Measurements from ENCODE around the gene GNAS-AS1. TPM values are rescaled to one million over a fixed set of nuclear protein-coding genes. Genes with fewer than 3 reads are reported as not detected.

GNAS-AS1 gene
- total RNA-seq, 1 experiment from 2014 or later = 4.0 TPM

- no peak overlapping the region for H3K4me2 ChIP-seq (ENCODE audit: low read depth, low read length, poor library complexity, severe bottlenecking)
- H3K27me3 ChIP-seq (ENCODE audit: low read length) = no peaks in the 10 kb centered on the region
- no peaks in the 10 kb centered on the region for H3K4me1 ChIP-seq (ENCODE audit: low read length)
- no peaks in the 10 kb centered on the region for H3K79me2 ChIP-seq (ENCODE audit: low read length)
- no peak overlapping the region for H3K4me3 ChIP-seq (ENCODE audit: low read length)
- no peaks in the 10 kb centered on the region for H3K9me2 ChIP-seq (replicated peaks; ENCODE audit: insufficient read depth, low read length)
- H3K9me3 ChIP-seq (ENCODE audit: low read length) = no peaks in the 10 kb centered on the region
- H4K20me1 ChIP-seq (ENCODE audit: insufficient read depth, low read depth, low read length) = no peaks in the 10 kb centered on the region
- no peaks in the 10 kb centered on the region for H3K36me3 ChIP-seq (ENCODE audit: insufficient read depth, low read length)
- DNase-seq = peak; percentile 55
- H2AFZ ChIP-seq (ENCODE audit: low read length) = no peak overlapping the region
- no peak overlapping the region for H3K27ac ChIP-seq (ENCODE audit: low read length)
- H3K9ac ChIP-seq (ENCODE audit: low read length) = no peak overlapping the region
These were observed 30.5 kb upstream of the GNAS-AS1 start for GRCh38 chr20:58880994-58881752.

GRCh38 chr20:58880441-58880840, 29.7 kb upstream of the GNAS-AS1 start:
- Histone ChIP-seq H3K27me3 (ENCODE audit: low read length) (no peaks in the 10 kb centered on the region), H3K27ac (ENCODE audit: low read length) (no peak overlapping the region), H3K4me1 (ENCODE audit: low read length) (no peaks in the 10 kb centered on the region), H3K9ac (ENCODE audit: low read length) (no peak overlapping the region), H3K9me2 (replicated peaks; ENCODE audit: insufficient read depth, low read length) (no peaks in the 10 kb centered on the region), H4K20me1 (ENCODE audit: insufficient read depth, low read depth, low read length) (no peaks in the 10 kb centered on the region), H3K79me2 (ENCODE audit: low read length) (no peaks in the 10 kb centered on the region), H3K9me3 (ENCODE audit: low read length) (no peaks in the 10 kb centered on the region), H3K36me3 (ENCODE audit: insufficient read depth, low read length) (no peaks in the 10 kb centered on the region), H3K4me2 (ENCODE audit: low read depth, low read length, poor library complexity, severe bottlenecking) (no peak overlapping the region), H3K4me3 (ENCODE audit: low read length) (no peak overlapping the region), H2AFZ (ENCODE audit: low read length) (no peak overlapping the region)
- DNase-seq = no peak

GRCh38 chr20:58878399-58878798, 27.7 kb upstream of the GNAS-AS1 start:
- DNase-seq = no peak
- no peak overlapping the region for H3K9ac ChIP-seq (ENCODE audit: low read length)

DNA sequence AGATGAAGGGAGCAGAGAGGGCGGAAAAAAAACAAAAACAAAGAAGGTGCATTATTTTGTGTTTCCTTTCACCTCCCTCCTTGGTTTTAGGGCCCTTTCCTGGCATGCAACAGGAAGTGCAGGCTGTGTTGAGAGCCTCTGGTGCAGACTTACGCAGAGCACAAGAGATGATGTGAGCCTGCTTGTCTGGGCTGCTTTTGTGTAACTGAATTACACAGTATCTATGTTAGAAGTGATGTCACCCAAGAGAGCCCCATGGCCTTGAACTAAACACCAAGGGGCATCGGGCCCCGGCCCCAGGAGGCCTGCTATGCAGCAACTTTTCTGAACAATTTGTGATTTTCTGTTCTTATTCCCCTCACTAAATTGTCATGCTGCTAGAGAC, 27.3 kb upstream of the GNAS-AS1 start:
- Histone ChIP-seq H3K9me2 (replicated peaks; ENCODE audit: insufficient read depth, low read length) (no peaks in the 10 kb centered on the region), H3K4me1 (ENCODE audit: low read length) (no peaks in the 10 kb centered on the region), H3K4me3 (ENCODE audit: low read length) (no peak overlapping the region), H3K9me3 (ENCODE audit: low read length) (no peaks in the 10 kb centered on the region), H3K9ac (ENCODE audit: low read length) (no peak overlapping the region), H3K27me3 (ENCODE audit: low read length) (no peaks in the 10 kb centered on the region), H3K4me2 (ENCODE audit: low read depth, low read length, poor library complexity, severe bottlenecking) (no peak overlapping the region), H3K27ac (ENCODE audit: low read length) (no peak overlapping the region), H2AFZ (ENCODE audit: low read length) (no peak overlapping the region), H3K79me2 (ENCODE audit: low read length) (no peaks in the 10 kb centered on the region), H4K20me1 (ENCODE audit: insufficient read depth, low read depth, low read length) (no peaks in the 10 kb centered on the region), H3K36me3 (ENCODE audit: insufficient read depth, low read length) (no peaks in the 10 kb centered on the region)
- DNase-seq = no peak

More at GRCh38 chr20:58878399-58878798, 27.7 kb upstream of the GNAS-AS1 start:
- H3K27ac ChIP-seq (ENCODE audit: low read length) = no peak overlapping the region
- no peak overlapping the region for H3K4me2 ChIP-seq (ENCODE audit: low read depth, low read length, poor library complexity, severe bottlenecking)
- no peak overlapping the region for H2AFZ ChIP-seq (ENCODE audit: low read length)
- no peaks in the 10 kb centered on the region for H3K9me3 ChIP-seq (ENCODE audit: low read length)
- no peaks in the 10 kb centered on the region for H3K4me1 ChIP-seq (ENCODE audit: low read length)
- no peak overlapping the region for H3K4me3 ChIP-seq (ENCODE audit: low read length)
- H4K20me1 ChIP-seq (ENCODE audit: insufficient read depth, low read depth, low read length) = no peaks in the 10 kb centered on the region
- no peaks in the 10 kb centered on the region for H3K36me3 ChIP-seq (ENCODE audit: insufficient read depth, low read length)
- H3K79me2 ChIP-seq (ENCODE audit: low read length) = no peaks in the 10 kb centered on the region
- no peaks in the 10 kb centered on the region for H3K9me2 ChIP-seq (replicated peaks; ENCODE audit: insufficient read depth, low read length)
- H3K27me3 ChIP-seq (ENCODE audit: low read length) = no peaks in the 10 kb centered on the region

GRCh38 chr20:58877050-58877975, 26.6 kb upstream of the GNAS-AS1 start:
- no peaks in the 10 kb centered on the region for H4K20me1 ChIP-seq (ENCODE audit: insufficient read depth, low read depth, low read length)

DNA sequence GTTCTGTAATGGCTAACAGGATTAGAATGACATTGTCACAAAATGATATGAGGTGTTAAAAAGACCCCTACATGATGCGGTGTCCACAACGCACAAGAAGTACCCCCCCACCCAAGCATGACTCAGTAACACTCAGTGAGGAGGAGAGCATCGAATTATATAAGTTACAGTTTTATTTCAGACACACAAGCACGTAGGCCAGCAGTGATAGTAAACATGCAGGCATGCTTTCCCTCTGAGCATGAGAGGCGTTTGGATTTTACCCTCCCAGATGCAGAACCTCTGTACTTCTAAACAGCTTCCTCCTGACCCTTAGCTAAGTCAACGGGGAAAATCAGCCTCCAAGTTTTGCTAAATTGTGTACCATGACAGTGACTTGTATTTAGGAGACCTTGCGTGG, 25.7 kb upstream of the GNAS-AS1 start:
- no peaks in the 10 kb centered on the region for H3K9me2 ChIP-seq (replicated peaks; ENCODE audit: insufficient read depth, low read length)
- no peak overlapping the region for H2AFZ ChIP-seq (ENCODE audit: low read length)
- no peaks in the 10 kb centered on the region for H3K9me3 ChIP-seq (ENCODE audit: low read length)
- H3K27ac ChIP-seq (ENCODE audit: low read length) = no peak overlapping the region
- H3K4me3 ChIP-seq (ENCODE audit: low read length) = no peak overlapping the region
- H4K20me1 ChIP-seq (ENCODE audit: insufficient read depth, low read depth, low read length) = no peaks in the 10 kb centered on the region
- H3K9ac ChIP-seq (ENCODE audit: low read length) = no peak overlapping the region
- H3K79me2 ChIP-seq (ENCODE audit: low read length) = no peaks in the 10 kb centered on the region
- H3K27me3 ChIP-seq (ENCODE audit: low read length) = no peaks in the 10 kb centered on the region
- no peak overlapping the region for H3K4me2 ChIP-seq (ENCODE audit: low read depth, low read length, poor library complexity, severe bottlenecking)
- no peaks in the 10 kb centered on the region for H3K36me3 ChIP-seq (ENCODE audit: insufficient read depth, low read length)
- DNase-seq = no peak
- peaks cover 4% of the 10 kb centered on the region for H3K4me1 ChIP-seq (ENCODE audit: low read length)

More at GRCh38 chr20:58877050-58877975, 26.6 kb upstream of the GNAS-AS1 start:
- H3K9me3 ChIP-seq (ENCODE audit: low read length) = no peaks in the 10 kb centered on the region
- peaks cover 3% of the 10 kb centered on the region for H3K4me1 ChIP-seq (ENCODE audit: low read length)
- no peaks in the 10 kb centered on the region for H3K9me2 ChIP-seq (replicated peaks; ENCODE audit: insufficient read depth, low read length)
- no peaks in the 10 kb centered on the region for H3K79me2 ChIP-seq (ENCODE audit: low read length)
- H3K27me3 ChIP-seq (ENCODE audit: low read length) = no peaks in the 10 kb centered on the region
- DNase-seq = no peak
- no peaks in the 10 kb centered on the region for H3K36me3 ChIP-seq (ENCODE audit: insufficient read depth, low read length)
- H2AFZ ChIP-seq (ENCODE audit: low read length) = no peak overlapping the region
- no peak overlapping the region for H3K4me2 ChIP-seq (ENCODE audit: low read depth, low read length, poor library complexity, severe bottlenecking)
- H3K27ac ChIP-seq (ENCODE audit: low read length) = no peak overlapping the region
- no peak overlapping the region for H3K4me3 ChIP-seq (ENCODE audit: low read length)
- H3K9ac ChIP-seq (ENCODE audit: low read length) = no peak overlapping the region

DNA sequence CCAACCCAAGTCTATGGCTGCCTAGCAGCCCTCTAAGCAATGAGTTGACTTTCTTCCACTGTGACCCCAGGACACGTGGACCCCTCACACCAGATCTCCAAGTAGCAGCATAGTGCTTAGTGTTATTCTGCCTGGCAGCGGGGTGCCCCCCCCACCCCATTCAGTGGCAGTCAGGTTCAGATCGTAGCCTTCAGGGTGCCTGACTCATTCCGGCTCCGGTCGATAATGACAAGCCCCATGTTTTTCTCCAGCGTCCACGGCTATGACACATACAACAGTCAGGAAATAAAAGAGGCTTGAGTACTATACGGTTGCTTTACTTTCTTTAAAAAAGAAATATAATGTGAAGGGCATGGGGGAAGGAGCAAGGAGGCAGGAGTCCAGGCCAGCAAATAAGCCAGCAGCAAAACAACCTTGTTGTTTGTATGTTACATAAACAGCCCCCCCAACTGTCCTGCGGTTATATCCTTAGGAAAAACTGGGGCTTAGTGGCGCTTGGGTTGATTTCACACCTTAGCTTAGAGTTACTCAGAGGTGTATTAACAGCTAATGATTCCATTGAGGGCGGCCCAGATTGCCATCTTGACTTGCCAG, 24.9 kb upstream of the GNAS-AS1 start:
- Histone ChIP-seq H3K9ac (ENCODE audit: low read length) (no peak overlapping the region), H3K9me2 (replicated peaks; ENCODE audit: insufficient read depth, low read length) (no peaks in the 10 kb centered on the region), H3K79me2 (ENCODE audit: low read length) (no peaks in the 10 kb centered on the region), H3K27ac (ENCODE audit: low read length) (no peak overlapping the region), H3K4me3 (ENCODE audit: low read length) (no peak overlapping the region), H3K4me1 (ENCODE audit: low read length) (peaks cover 4% of the 10 kb centered on the region), H2AFZ (ENCODE audit: low read length) (no peak overlapping the region), H3K4me2 (ENCODE audit: low read depth, low read length, poor library complexity, severe bottlenecking) (no peak overlapping the region), H4K20me1 (ENCODE audit: insufficient read depth, low read depth, low read length) (no peaks in the 10 kb centered on the region), H3K9me3 (ENCODE audit: low read length) (no peaks in the 10 kb centered on the region), H3K36me3 (ENCODE audit: insufficient read depth, low read length) (no peaks in the 10 kb centered on the region), H3K27me3 (ENCODE audit: low read length) (no peaks in the 10 kb centered on the region)
- no peak for DNase-seq

DNA sequence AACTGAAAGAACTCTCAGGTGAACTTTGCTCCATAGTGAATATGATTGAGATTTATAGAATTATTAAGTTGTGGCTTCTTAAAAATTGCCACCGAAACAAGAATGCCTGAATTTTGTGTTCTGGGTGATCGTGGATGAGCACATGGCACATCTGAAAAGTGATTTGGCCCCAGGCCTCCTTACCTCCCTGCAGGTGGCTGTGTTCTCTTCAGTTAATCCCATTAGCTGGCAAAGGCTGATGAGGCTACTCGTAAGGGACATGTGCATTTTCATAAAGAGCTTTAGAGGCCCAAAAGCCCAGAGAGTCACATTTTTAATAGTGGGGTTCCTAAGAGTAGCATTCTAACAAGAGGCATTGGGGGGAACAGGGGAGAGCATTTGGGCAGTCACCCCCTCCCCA, 24.4 kb upstream of the GNAS-AS1 start:
- no peaks in the 10 kb centered on the region for H3K27me3 ChIP-seq (ENCODE audit: low read length)
- H3K4me3 ChIP-seq (ENCODE audit: low read length) = no peak overlapping the region
- peaks cover 4% of the 10 kb centered on the region for H3K4me1 ChIP-seq (ENCODE audit: low read length)
- no peak overlapping the region for H3K9ac ChIP-seq (ENCODE audit: low read length)
- H3K9me2 ChIP-seq (replicated peaks; ENCODE audit: insufficient read depth, low read length) = no peaks in the 10 kb centered on the region
- DNase-seq = no peak
- no peaks in the 10 kb centered on the region for H3K36me3 ChIP-seq (ENCODE audit: insufficient read depth, low read length)
- no peaks in the 10 kb centered on the region for H3K9me3 ChIP-seq (ENCODE audit: low read length)
- no peak overlapping the region for H3K27ac ChIP-seq (ENCODE audit: low read length)
- H4K20me1 ChIP-seq (ENCODE audit: insufficient read depth, low read depth, low read length) = no peaks in the 10 kb centered on the region
- H3K79me2 ChIP-seq (ENCODE audit: low read length) = no peaks in the 10 kb centered on the region
- H3K4me2 ChIP-seq (ENCODE audit: low read depth, low read length, poor library complexity, severe bottlenecking) = no peak overlapping the region
- no peak overlapping the region; the same call in 1 of the 2 replicates for H2AFZ ChIP-seq (ENCODE audit: low read length)

Data from Karpas-422 (cell line).